ENCODE measurements around the gene MYEOV.

MYEOV gene

DNA sequence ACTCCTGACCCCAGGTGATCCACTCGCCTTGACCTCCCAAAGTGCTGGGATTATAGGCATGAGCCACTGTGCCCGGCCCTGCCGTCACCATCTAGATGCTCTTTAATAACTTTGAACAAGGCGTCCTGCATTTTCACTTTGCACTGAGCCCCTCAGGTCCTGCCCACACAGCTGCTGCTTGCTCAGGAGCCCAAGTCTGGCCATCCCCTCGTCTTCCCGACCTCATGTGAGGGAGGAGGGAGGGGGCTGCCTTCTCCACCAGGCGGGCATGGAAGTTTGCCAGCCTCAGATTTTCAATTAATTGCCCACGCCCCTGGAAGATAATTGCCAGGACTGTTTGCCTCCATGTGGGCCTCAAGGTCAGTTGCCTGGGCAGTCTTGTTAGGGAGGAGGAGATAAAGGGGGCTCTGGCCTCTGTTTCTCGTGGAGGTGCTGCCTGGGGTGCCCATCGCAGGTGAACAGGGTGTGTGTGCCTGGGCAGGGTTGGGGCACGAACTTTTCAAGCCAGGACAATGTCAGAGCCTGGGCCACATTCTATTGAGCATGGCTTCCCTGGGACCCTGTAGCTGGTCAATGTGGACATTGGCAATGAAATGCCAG lies 27.9 kb upstream of the MYEOV start:
- Histone ChIP-seq H3K79me2 (ENCODE audit: control insufficient read depth, insufficient read depth, low read length, unreplicated experiment) (no peaks in the 10 kb centered on the region), H3K4me3 (ENCODE audit: low read depth, low read length) (no peak overlapping the region), H3K27ac (ENCODE audit: low read depth, low read length) (no peak overlapping the region), H3K36me3 (ENCODE audit: insufficient read depth, low read length) (no peaks in the 10 kb centered on the region), H2AFZ (ENCODE audit: low read length, unreplicated experiment) (no peak overlapping the region), H3K4me1 (ENCODE audit: control insufficient read depth, insufficient read depth, low read length, unreplicated experiment) (no peaks in the 10 kb centered on the region), H3K27me3 (ENCODE audit: insufficient read depth, low read length) (no peaks in the 10 kb centered on the region)

GRCh38 chr11:69267395-69267805 lies 26.6 kb upstream of the MYEOV start:
- Histone ChIP-seq H3K4me3 (ENCODE audit: low read depth, low read length) (no peak overlapping the region), H3K36me3 (ENCODE audit: insufficient read depth, low read length) (no peaks in the 10 kb centered on the region), H3K79me2 (ENCODE audit: control insufficient read depth, insufficient read depth, low read length, unreplicated experiment) (no peaks in the 10 kb centered on the region), H3K4me1 (ENCODE audit: control insufficient read depth, insufficient read depth, low read length, unreplicated experiment) (no peaks in the 10 kb centered on the region), H3K27me3 (ENCODE audit: insufficient read depth, low read length) (peaks cover 6% of the 10 kb centered on the region; the same call in 1 of the 2 replicates), H3K27ac (ENCODE audit: low read depth, low read length) (no peak overlapping the region), H2AFZ (ENCODE audit: low read length, unreplicated experiment) (no peak overlapping the region)

DNA sequence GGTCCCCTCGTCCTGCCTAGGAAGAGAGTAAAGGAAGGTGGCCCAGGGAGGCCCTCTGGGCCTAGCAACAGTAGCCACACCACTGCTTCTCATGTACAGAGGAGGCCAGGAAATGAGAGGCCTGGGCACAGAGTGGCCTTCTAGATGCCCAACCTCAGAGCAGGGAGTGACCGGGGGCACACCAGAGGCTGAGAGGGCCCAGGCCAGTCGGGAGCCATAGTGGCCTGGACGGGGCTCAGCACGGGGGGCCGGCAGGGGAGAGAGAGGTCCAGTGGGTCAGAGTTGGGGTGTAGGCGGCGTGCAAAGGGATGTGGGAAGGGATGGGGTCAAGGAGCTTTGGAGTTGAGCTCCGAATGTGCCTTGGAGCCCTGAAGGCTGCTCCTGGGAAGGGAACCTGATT lies 25.0 kb upstream of the MYEOV start:
- no peaks in the 10 kb centered on the region for H3K79me2 ChIP-seq (ENCODE audit: control insufficient read depth, insufficient read depth, low read length, unreplicated experiment)
- no peak overlapping the region for H2AFZ ChIP-seq (ENCODE audit: low read length, unreplicated experiment)

GRCh38 chr11:69269388-69269787 lies 24.6 kb upstream of the MYEOV start:
- Histone ChIP-seq H3K36me3 (ENCODE audit: insufficient read depth, low read length) (no peaks in the 10 kb centered on the region), H3K79me2 (ENCODE audit: control insufficient read depth, insufficient read depth, low read length, unreplicated experiment) (no peaks in the 10 kb centered on the region), H3K4me3 (ENCODE audit: low read depth, low read length) (no peak overlapping the region), H3K27me3 (ENCODE audit: insufficient read depth, low read length) (peaks cover 22% of the 10 kb centered on the region; the same call in 1 of the 2 replicates), H3K4me1 (ENCODE audit: control insufficient read depth, insufficient read depth, low read length, unreplicated experiment) (no peaks in the 10 kb centered on the region), H3K27ac (ENCODE audit: low read depth, low read length) (no peak overlapping the region), H2AFZ (ENCODE audit: low read length, unreplicated experiment) (no peak overlapping the region)

More for the DNA sequence above, 25.0 kb upstream of the MYEOV start:
- H3K27me3 ChIP-seq (ENCODE audit: insufficient read depth, low read length) = peaks cover 19% of the 10 kb centered on the region; the same call in 1 of the 2 replicates
- H3K27ac ChIP-seq (ENCODE audit: low read depth, low read length) = no peak overlapping the region
- H3K4me3 ChIP-seq (ENCODE audit: low read depth, low read length) = no peak overlapping the region
- H3K4me1 ChIP-seq (ENCODE audit: control insufficient read depth, insufficient read depth, low read length, unreplicated experiment) = no peaks in the 10 kb centered on the region
- no peaks in the 10 kb centered on the region for H3K36me3 ChIP-seq (ENCODE audit: insufficient read depth, low read length)

- no peaks in the 10 kb centered on the region for H3K4me1 ChIP-seq (ENCODE audit: control insufficient read depth, insufficient read depth, low read length, unreplicated experiment)
- no peaks in the 10 kb centered on the region for H3K36me3 ChIP-seq (ENCODE audit: insufficient read depth, low read length)
- H3K4me3 ChIP-seq (ENCODE audit: low read depth, low read length) = no peak overlapping the region
- no peak overlapping the region for H3K27ac ChIP-seq (ENCODE audit: low read depth, low read length)
- peaks cover 26% of the 10 kb centered on the region; the same call in 1 of the 2 replicates for H3K27me3 ChIP-seq (ENCODE audit: insufficient read depth, low read length)
- no peak overlapping the region for H2AFZ ChIP-seq (ENCODE audit: low read length, unreplicated experiment)
- no peaks in the 10 kb centered on the region for H3K79me2 ChIP-seq (ENCODE audit: control insufficient read depth, insufficient read depth, low read length, unreplicated experiment)
Measured at GRCh38 chr11:69269926-69270697, 23.8 kb upstream of the MYEOV start.

- H3K27ac ChIP-seq (ENCODE audit: low read depth, low read length) = no peak overlapping the region
- no peaks in the 10 kb centered on the region for H3K36me3 ChIP-seq (ENCODE audit: insufficient read depth, low read length)
- no peaks in the 10 kb centered on the region for H3K79me2 ChIP-seq (ENCODE audit: control insufficient read depth, insufficient read depth, low read length, unreplicated experiment)
- no peaks in the 10 kb centered on the region for H3K4me1 ChIP-seq (ENCODE audit: control insufficient read depth, insufficient read depth, low read length, unreplicated experiment)
- H3K27me3 ChIP-seq (ENCODE audit: insufficient read depth, low read length) = peaks cover 34% of the 10 kb centered on the region
- no peak overlapping the region for H2AFZ ChIP-seq (ENCODE audit: low read length, unreplicated experiment)
- no peak overlapping the region for H3K4me3 ChIP-seq (ENCODE audit: low read depth, low read length)
Measured at GRCh38 chr11:69270941-69271340, 23.0 kb upstream of the MYEOV start.

- Histone ChIP-seq H3K27me3 (ENCODE audit: insufficient read depth, low read length) (peaks cover 37% of the 10 kb centered on the region), H3K27ac (ENCODE audit: low read depth, low read length) (no peak overlapping the region), H3K79me2 (ENCODE audit: control insufficient read depth, insufficient read depth, low read length, unreplicated experiment) (no peaks in the 10 kb centered on the region), H3K36me3 (ENCODE audit: insufficient read depth, low read length) (no peaks in the 10 kb centered on the region), H2AFZ (ENCODE audit: low read length, unreplicated experiment) (no peak overlapping the region), H3K4me3 (ENCODE audit: low read depth, low read length) (no peak overlapping the region), H3K4me1 (ENCODE audit: control insufficient read depth, insufficient read depth, low read length, unreplicated experiment) (no peaks in the 10 kb centered on the region)
Measured at GRCh38 chr11:69272055-69272454, 21.9 kb upstream of the MYEOV start.

DNA sequence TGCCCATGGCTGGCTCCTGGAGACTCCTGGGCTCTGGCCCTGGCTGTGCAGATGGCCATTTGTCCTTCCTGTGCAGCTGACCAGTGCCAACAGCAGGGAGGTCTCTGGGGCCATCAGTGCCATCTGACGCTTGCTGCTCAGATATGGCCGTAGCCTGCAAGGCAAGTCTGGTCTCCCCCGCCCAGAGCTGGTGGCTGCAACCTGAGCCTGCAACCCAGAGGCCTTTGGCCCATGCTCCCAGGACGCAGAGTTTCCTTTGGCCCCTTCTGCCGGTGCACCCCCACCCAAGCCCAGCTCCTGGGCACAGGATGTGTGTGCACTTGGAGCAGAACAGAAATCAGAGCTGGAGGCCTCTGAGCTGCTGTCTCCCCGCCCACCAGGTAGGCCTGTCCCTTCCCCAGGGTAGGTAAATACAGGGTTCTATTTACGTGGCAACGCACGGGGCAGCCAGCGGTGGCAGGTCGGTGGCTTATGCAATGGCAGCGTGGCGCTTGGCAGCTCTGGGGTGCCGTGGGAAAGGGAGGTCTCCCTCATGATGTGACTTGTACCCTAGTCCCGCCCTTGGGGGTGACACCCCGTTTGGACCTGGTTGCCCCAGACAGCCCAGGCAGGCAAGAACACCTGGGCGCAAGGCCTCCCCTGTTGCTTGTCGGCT lies 21.0 kb upstream of the MYEOV start:
- Histone ChIP-seq H3K36me3 (ENCODE audit: insufficient read depth, low read length) (no peaks in the 10 kb centered on the region), H3K4me1 (ENCODE audit: control insufficient read depth, insufficient read depth, low read length, unreplicated experiment) (no peaks in the 10 kb centered on the region), H2AFZ (ENCODE audit: low read length, unreplicated experiment) (no peak overlapping the region), H3K79me2 (ENCODE audit: control insufficient read depth, insufficient read depth, low read length, unreplicated experiment) (no peaks in the 10 kb centered on the region), H3K4me3 (ENCODE audit: low read depth, low read length) (no peak overlapping the region), H3K27me3 (ENCODE audit: insufficient read depth, low read length) (peaks cover 37% of the 10 kb centered on the region), H3K27ac (ENCODE audit: low read depth, low read length) (no peak overlapping the region)

DNA sequence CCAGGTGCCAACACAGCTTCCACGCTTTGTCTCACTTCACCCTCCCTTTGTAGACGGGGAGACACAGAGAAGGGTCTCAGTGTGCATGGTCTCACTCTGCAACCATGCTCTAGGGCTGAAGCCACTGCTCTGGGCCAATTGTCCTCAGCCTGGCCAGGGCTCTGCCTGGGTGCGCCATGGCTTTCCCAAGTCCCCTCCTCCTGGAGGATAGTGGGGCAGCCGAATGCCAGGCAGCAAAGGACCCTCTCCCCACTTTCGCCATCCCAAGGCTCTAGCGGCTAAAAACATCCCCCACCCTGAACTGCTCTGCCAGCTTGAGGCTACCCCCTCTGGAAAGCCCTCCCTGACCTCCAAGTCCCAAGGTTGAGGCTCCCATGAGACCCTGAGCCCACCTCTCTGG lies 20.4 kb upstream of the MYEOV start:
- Histone ChIP-seq H3K27me3 (ENCODE audit: insufficient read depth, low read length) (peaks cover 37% of the 10 kb centered on the region), H3K79me2 (ENCODE audit: control insufficient read depth, insufficient read depth, low read length, unreplicated experiment) (no peaks in the 10 kb centered on the region), H2AFZ (ENCODE audit: low read length, unreplicated experiment) (no peak overlapping the region), H3K27ac (ENCODE audit: low read depth, low read length) (no peak overlapping the region), H3K36me3 (ENCODE audit: insufficient read depth, low read length) (no peaks in the 10 kb centered on the region), H3K4me1 (ENCODE audit: control insufficient read depth, insufficient read depth, low read length, unreplicated experiment) (no peaks in the 10 kb centered on the region), H3K4me3 (ENCODE audit: low read depth, low read length) (no peak overlapping the region)

DNA sequence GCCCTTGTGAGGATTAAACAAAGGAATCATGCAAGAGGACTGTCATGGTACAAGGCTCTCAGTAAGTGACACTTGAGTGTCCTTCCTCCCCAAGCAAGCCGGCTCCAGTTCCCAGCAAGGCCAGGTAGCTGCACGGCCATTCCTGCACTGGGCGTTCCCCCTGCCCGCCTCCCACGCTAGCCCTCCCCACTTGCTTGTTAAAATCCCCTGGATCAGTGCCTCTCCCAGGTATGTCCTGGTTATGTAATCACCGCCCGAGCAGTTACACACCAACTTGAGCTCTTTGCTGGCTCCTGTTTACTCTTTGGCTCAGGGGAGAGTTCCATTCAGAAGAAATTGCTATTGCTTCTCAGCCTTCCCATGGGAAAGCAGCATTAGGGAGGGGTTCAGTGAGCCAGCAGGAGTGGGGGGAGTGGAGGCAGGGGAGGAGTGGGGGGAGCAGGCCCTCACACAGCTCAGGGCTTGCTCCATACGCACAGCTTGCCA lies 19.4 kb upstream of the MYEOV start:
- Histone ChIP-seq H3K27me3 (ENCODE audit: insufficient read depth, low read length) (peaks cover 37% of the 10 kb centered on the region), H3K4me3 (ENCODE audit: low read depth, low read length) (no peak overlapping the region), H3K4me1 (ENCODE audit: control insufficient read depth, insufficient read depth, low read length, unreplicated experiment) (no peaks in the 10 kb centered on the region), H2AFZ (ENCODE audit: low read length, unreplicated experiment) (no peak overlapping the region), H3K79me2 (ENCODE audit: control insufficient read depth, insufficient read depth, low read length, unreplicated experiment) (no peaks in the 10 kb centered on the region), H3K36me3 (ENCODE audit: insufficient read depth, low read length) (no peaks in the 10 kb centered on the region), H3K27ac (ENCODE audit: low read depth, low read length) (no peak overlapping the region)

All from ACC112 (cell line).